ENCODE measurements around the gene TMEM208. TPM values are rescaled to one million over a fixed set of nuclear protein-coding genes. Genes with fewer than 3 reads are reported as not detected.

TMEM208 gene
- total and polyA plus RNA-seq, 2 of the 8 experiments (the other 6 are each of a cell fraction or from before 2014, with no cell fraction given): 37.7 to 100.0 TPM

DNA sequence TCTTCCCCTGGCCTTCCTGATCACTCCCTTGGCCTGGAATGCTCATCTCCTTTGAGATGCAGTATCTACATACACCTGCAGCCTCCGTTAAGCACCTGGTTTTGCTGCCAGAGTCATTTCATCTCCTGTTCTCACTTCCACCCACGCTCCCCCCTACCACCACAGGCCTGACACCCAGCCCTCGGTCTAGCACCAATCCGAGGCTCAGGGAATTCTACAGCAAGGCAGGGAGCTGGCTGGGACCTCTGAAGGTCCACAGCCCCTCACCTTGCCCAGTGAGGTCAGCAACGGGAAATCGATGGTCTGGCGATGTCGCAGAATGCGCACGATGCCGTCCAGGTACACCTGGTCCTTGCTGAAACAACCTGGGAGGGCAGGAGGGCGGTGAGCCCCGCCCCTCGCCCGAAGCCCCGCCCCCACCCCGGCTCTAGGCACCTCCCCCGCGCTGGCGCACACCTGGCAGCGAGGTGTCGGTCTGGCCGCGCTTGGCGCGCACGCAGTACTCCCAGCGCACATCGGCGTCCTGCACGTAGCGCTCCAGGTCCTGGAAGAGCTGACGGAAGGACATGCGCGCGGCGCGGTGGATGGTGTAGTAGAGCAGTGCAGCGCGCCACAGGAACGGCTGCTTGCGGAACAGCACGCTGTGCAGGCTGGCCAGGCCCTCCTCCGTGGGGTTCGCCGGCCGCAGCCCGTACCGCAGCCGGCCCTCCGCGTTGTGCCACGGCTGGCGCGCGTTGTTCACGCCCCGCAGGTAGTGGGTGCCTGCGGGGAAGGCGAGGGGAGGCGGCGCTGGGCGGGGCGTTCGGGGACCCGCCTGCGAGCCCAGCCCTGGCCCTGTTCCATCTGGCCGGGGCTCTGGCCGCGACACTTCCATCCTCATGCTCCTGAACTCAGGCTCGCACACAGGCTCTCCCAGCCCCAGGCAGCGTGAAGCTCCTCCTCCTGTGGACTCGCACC lies 48.9 kb upstream of the TMEM208 start (continued):
- TF ChIP-seq TAF1 (IDR thresholded peaks at IDR 0.05; ENCODE audit: low read depth, low read length): peak; percentile 76
- TF ChIP-seq EGR1 (IDR thresholded peaks at IDR 0.05; ENCODE audit: borderline replicate concordance, low read depth, low read length): no peak
- TF ChIP-seq SIRT6 (IDR thresholded peaks at IDR 0.05; ENCODE audit: low read length): no peak
- TF ChIP-seq TEAD4 (IDR thresholded peaks at IDR 0.05; ENCODE audit: low read depth, low read length): peak; percentile 56; the same call in 1 of the 2 replicates
- no peak for TF ChIP-seq POLR2A (IDR thresholded peaks at IDR 0.05; ENCODE audit: control extremely low read depth in 1 of 2, low read depth in 2 of 2, low read length in 2 of 2)
- TF ChIP-seq KDM5A (IDR thresholded peaks at IDR 0.05; ENCODE audit: low read length): no peak
- no peak for TF ChIP-seq RFX5 (IDR thresholded peaks at IDR 0.05; ENCODE audit: borderline replicate concordance, low read depth, low read length)
- TF ChIP-seq SP1 (IDR thresholded peaks at IDR 0.05; ENCODE audit: low read depth, low read length): peak; percentile 33; the same call in 1 of the 2 replicates
- no peak for TF ChIP-seq RXRA (IDR thresholded peaks at IDR 0.05; ENCODE audit: insufficient read depth, low read depth, low read length)
- peak; percentile 50 for TF ChIP-seq NRF1 (IDR thresholded peaks at IDR 0.05; ENCODE audit: low read depth, low read length)
- peak; percentile 50; the same call in 1 of the 2 replicates for TF ChIP-seq TBP (IDR thresholded peaks at IDR 0.05; ENCODE audit: low read depth, low read length)
- no peak for TF ChIP-seq SRF (IDR thresholded peaks at IDR 0.05; ENCODE audit: low read depth, low read length)
- TF ChIP-seq BACH1 (IDR thresholded peaks at IDR 0.05; ENCODE audit: low read length): 0 out of 2 replicates have a peak, but pooled peaks have one; percentile 18
- TF ChIP-seq BRCA1 (IDR thresholded peaks at IDR 0.05; ENCODE audit: low read depth, low read length): no peak
- no peak for TF ChIP-seq MAFK (IDR thresholded peaks at IDR 0.05; ENCODE audit: low read depth, low read length)
